ENCODE results near the gene EXOC3L1.

The EXOC3L1 gene

GRCh38 chr16:67213197-67214019, 23.5 kb upstream of the EXOC3L1 start:
- DNase-seq, result no peak

DNA sequence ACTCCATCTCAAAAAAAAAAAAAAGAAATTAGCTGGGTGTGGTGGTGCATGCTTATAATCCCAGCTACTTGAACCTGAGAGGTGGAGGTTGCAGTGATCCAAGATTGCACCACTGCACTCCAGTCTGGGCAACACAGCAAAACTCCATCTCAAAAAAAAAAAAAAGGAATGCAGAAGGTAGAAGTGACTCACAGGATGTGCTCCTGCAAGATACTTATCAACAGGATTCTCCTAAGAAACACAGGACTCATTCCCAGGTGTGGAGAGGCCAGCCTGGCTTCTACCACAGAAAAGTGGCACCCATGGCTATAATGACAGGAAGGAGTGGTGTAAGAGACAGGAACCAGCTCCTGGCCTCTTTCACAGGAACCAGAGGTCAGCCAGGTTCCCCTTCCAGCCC, 22.8 kb upstream of the EXOC3L1 start:
- no peak for DNase-seq

DNA sequence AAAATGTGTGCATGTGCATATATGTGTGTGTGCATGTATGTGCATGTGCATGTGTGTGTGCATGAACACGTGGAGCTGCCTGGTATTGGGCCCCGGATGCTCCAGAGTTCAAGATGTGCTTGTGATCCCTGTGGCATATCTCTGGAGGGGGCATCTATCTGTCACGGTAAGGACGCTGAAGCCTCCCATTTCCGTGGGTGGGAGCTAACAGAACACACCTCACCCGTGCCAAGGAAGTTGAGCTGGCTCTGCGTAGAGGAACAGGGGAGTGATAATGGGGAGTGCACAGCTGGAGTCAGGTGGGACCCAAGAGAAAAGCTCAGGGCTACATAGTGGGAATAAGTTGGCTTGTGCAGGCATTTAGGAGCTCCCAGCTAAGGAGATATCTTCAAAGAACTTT, 21.7 kb upstream of the EXOC3L1 start:
- DNase-seq, result no peak

GRCh38 chr16:67210069-67210937, 20.4 kb upstream of the EXOC3L1 start:
- DNase-seq, result no peak

GRCh38 chr16:67209565-67209964, 19.6 kb upstream of the EXOC3L1 start:
- no peak for DNase-seq

- DNase-seq, result no peak
These were observed 18.4 kb upstream of the EXOC3L1 start for GRCh38 chr16:67208154-67208896.

GRCh38 chr16:67207249-67208091, 17.5 kb upstream of the EXOC3L1 start:
- DNase-seq, result no peak

DNA sequence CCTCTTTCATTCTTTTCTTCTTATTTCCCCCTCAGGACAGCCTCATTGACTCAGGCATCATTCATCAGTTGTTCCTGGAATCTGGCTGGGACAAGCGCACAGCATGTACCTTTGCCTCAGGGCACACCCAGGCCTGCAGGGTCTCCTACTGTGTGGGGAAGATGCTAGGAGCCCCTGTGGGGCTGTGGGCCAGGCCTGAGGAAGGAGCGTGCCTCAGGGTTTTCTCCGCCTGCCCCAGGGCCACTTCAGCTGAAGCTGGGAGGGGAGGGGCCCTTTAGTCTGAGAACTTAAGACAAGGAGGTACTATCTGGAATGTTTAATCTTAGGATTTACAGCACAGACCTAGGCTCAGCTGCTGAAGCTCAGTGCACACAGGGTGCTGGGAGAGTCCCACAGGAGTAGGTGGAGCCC, 16.9 kb upstream of the EXOC3L1 start:
- no peak for DNase-seq

GRCh38 chr16:67206129-67206837, 16.3 kb upstream of the EXOC3L1 start:
- no peak for DNase-seq

DNA sequence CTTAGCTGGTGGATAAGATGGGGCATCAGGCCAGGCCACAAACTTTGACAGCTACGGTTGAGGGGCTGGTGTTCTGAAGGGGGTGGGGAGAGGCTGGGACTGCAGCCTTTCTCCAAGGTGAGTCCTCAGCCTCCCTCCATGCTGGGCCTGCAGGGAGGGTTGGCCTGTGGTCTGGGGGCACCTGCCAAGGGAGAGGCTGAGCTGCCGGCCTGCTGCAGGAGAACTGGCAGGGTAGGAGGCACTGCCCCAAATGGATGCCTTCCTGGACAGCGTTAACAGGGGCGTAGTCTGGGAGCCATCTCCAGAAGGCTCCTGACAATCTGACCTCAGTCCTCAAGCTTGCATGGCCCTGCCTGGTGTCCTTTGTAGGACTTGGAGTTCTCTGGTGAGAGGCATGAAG, 14.1 kb upstream of the EXOC3L1 start:
- no peak for DNase-seq

- DNase-seq, result no peak
These were observed 13.1 kb upstream of the EXOC3L1 start for GRCh38 chr16:67202956-67203493.

GRCh38 chr16:67202426-67202825, 12.5 kb upstream of the EXOC3L1 start:
- DNase-seq, result no peak

- DNase-seq, result no peak
These were observed 11.7 kb upstream of the EXOC3L1 start for GRCh38 chr16:67201411-67202345.

GRCh38 chr16:67200491-67200890, 10.6 kb upstream of the EXOC3L1 start:
- no peak for DNase-seq

DNA sequence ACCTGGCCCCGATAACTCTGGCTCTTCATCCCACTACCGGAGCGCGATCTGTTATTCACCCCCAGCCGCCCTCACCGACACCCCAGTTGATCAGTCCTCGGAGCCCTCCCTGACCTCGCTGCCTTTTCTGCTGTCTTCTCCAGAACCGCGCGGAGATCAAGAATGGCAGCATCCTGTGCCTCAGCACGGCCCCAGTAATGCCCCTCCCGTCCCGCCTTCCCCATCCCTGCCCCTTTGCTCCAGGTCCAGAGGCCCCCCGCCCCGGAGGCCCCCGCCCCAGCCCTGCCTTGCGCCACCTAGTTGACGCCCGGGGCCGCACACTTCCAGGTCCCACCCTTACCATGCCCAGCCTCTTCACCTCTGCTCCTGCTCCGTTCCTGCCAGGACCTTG, 9.9 kb upstream of the EXOC3L1 start:
- DNase-seq, result no peak

GRCh38 chr16:67199011-67199807, 9.3 kb upstream of the EXOC3L1 start, which contains the start of gene ELMO3:
Gene ELMO3 (plus strand): TSS chr16:67199131. CDS start chr16:67199327, 196 bp downstream.
- DNase-seq, result no peak

GRCh38 chr16:67198238-67198734, 8.3 kb upstream of the EXOC3L1 start:
- no peak for DNase-seq

- DNase-seq, result no peak
These were observed 7.8 kb upstream of the EXOC3L1 start for GRCh38 chr16:67197704-67198103.

DNA sequence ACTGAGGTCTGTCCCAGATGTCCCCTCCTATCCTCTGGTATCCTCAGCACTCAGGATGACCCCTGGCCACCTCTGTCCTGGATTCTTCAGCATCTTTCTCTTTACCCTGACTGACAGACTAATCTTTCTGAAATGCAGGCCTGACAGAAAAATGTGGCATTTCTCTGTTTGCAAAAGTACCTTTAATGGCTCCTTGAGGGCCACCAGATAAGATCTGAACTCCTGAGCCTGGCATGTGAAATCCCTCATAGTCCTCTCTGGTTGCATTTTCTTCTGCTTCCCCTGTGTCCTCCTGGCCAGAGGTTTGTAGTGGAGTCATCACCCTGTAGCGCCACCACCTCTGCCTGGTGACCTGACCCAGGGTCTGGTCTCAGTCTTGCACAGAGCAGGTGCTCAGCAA, 6.9 kb upstream of the EXOC3L1 start:
- no peak for DNase-seq

All from CD4-positive, alpha-beta T cell treated with Interleukin-17A for 4 hours (primary cell).